GM23248 (cell line): ENCODE results near the gene SELENOM. TPM values are rescaled to one million over a fixed set of nuclear protein-coding genes. Genes with fewer than 3 reads are reported as not detected.

Source experiments
- DNase-seq: peaks from one replicate; pipeline ENCODE4 v3.0.0-alpha.2; 2015
- H2AFZ ChIP-seq: fragments of 200-600 bp; sonication (generic); 2 replicates; pipeline ENCODE4 v1.6.1; 2016; ENCODE audit warnings: antibody characterized with exemption
- H3F3A ChIP-seq: fragments of 200-600 bp; sonication (generic); 2 replicates; pipeline ENCODE4 v1.6.1; 2016; ENCODE audit warnings: mild to moderate bottlenecking, antibody characterized with exemption, mixed run types; ENCODE audit not compliant: insufficient read depth
- H3K27ac ChIP-seq: fragments of 200-600 bp; sonication (generic); 2 replicates; pipeline ENCODE4 v1.5.1; 2016; ENCODE audit warnings: mild to moderate bottlenecking
- H3K27me3 ChIP-seq: fragments of 200-600 bp; sonication (generic); replicated peaks from 2 replicates; pipeline ENCODE4 v1.6.1; 2016; ENCODE audit warnings: mild to moderate bottlenecking; ENCODE audit not compliant: insufficient read depth
- H3K36me3 ChIP-seq: fragments of 200-600 bp; sonication (generic); 2 replicates; pipeline ENCODE4 v1.6.1; 2016; ENCODE audit warnings: low read depth, mild to moderate bottlenecking
- H3K4me1 ChIP-seq: fragments of 200-600 bp; sonication (generic); 2 replicates; pipeline ENCODE4 v1.6.1; 2016; ENCODE audit warnings: mild to moderate bottlenecking; ENCODE audit not compliant: insufficient read depth
- H3K4me2 ChIP-seq: fragments of 200-600 bp; sonication (generic); one replicate; pipeline ENCODE4 v1.6.1; 2016; ENCODE audit warnings: mild to moderate bottlenecking; ENCODE audit not compliant: unreplicated experiment
- H3K4me3 ChIP-seq: fragments of 200-600 bp; sonication (generic); 2 replicates; pipeline ENCODE4 v1.5.1; 2016; ENCODE audit warnings: mild to moderate bottlenecking
- H3K79me2 ChIP-seq: fragments of 200-600 bp; sonication (generic); 2 replicates; pipeline ENCODE4 v1.6.1; 2016; ENCODE audit warnings: mild to moderate bottlenecking; ENCODE audit not compliant: insufficient read depth
- H3K9ac ChIP-seq: fragments of 200-600 bp; sonication (generic); 2 replicates; pipeline ENCODE4 v1.6.1; 2016; ENCODE audit warnings: mild to moderate bottlenecking
- H3K9me2 ChIP-seq: fragments of 200-600 bp; sonication (generic); 2 replicates; pipeline ENCODE4 v1.6.1; 2016; ENCODE audit warnings: mixed run types, mild to moderate bottlenecking, moderate library complexity; ENCODE audit not compliant: insufficient read depth
- H3K9me3 ChIP-seq: fragments of 200-600 bp; sonication (generic); one replicate; pipeline ENCODE4 v1.6.1; 2017; ENCODE audit warnings: low read depth
- H4K20me1 ChIP-seq: fragments of 200-600 bp; sonication (generic); 2 replicates; pipeline ENCODE4 v1.6.0; 2016; ENCODE audit not compliant: insufficient read depth
- EZH2 ChIP-seq: fragments of 200-600 bp; sonication (generic); IDR thresholded peaks from 2 replicates; pipeline ENCODE4 v1.6.1; 2018; ENCODE audit warnings: antibody characterized with exemption, mild to moderate bottlenecking; ENCODE audit not compliant: insufficient read depth, poor library complexity, severe bottlenecking
- EZH2phosphoT487 ChIP-seq: fragments of 200-600 bp; sonication (generic); IDR thresholded peaks from 2 replicates; pipeline ENCODE4 v1.6.1; 2018; ENCODE audit warnings: antibody characterized with exemption, moderate library complexity, mild to moderate bottlenecking, low read depth; ENCODE audit not compliant: insufficient read depth
- WGBS, 2 experiments: methylation state at CpG; one replicate each; pipeline ENCODE4 v1.1.6; 2015 to 2017; ENCODE audit warnings: low lambda C conversion rate in 2 of 2, low coverage in 1 of 2; ENCODE audit errors: missing lambda C conversion rate in 2 of 2; 5-methylcytosine and 5-hydroxymethylcytosine counted together
- in situ Hi-C: fragments of 300-500 bp; cut with MboI; formaldehyde crosslinking; loops from 2 replicates; pipeline ENCODE4 v1.15.0; 2020
- polyA plus RNA-seq: library from polyadenylated mRNA; unstranded; fragments of >200 nt; fragmentation: Nextera tagmentation; extraction: Ambion mirVana; gene quantifications from 2 replicates; pipeline ENCODE4 v1.2.1, GENCODE V29; 2016
- total RNA-seq: library from RNA; depleted of rRNA; stranded (reverse); fragments of >200 nt; shearing (Covaris generic); gene quantifications from 2 replicates; pipeline ENCODE4 v1.2.3, GENCODE V29; 2014

SELENOM gene
- total and polyA plus RNA-seq, 2 experiments from 2014 or later: 268 to 537 TPM

DNA sequence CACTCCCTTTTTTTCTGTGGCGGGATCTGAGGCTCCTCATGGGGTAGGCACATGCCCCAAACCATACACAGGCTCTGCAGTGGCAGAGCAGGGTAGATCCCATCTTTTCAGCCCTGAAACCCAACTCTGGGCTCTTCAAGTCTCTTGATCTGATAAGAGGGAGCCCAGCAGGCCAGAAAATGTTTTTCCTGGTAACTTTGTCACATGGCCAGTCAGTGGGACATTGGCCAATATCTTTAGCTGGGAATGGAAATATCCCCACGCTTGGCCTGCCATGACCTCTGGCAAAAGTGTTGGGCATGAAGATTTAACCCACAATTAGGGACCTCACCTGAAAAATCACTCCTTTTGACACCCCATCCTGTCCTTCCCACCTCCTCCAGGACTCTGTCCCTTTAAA lies 23.5 kb upstream of the SELENOM start:
- Histone ChIP-seq H3K4me3 (no peak overlapping the region), H4K20me1 (no peaks in the 10 kb centered on the region), H3K79me2 (no peaks in the 10 kb centered on the region), H3K4me1 (no peaks in the 10 kb centered on the region), H2AFZ (no peak overlapping the region), H3K9ac (no peak overlapping the region), H3K36me3 (no peaks in the 10 kb centered on the region), H3K27me3 (no peaks in the 10 kb centered on the region), H3K27ac (no peak overlapping the region), H3K9me2 (no peaks in the 10 kb centered on the region), H3K9me3 (no peaks in the 10 kb centered on the region), H3F3A (no peaks in the 10 kb centered on the region), H3K4me2 (no peak overlapping the region)
- no peak for DNase-seq
- TF ChIP-seq EZH2 (no peak), EZH2phosphoT487 (no peak)
- 87 to 90% methylated on average over 2 of the region's 2 CpGs for WGBS, 2 experiments
- in situ Hi-C loops: no loop called here

DNA sequence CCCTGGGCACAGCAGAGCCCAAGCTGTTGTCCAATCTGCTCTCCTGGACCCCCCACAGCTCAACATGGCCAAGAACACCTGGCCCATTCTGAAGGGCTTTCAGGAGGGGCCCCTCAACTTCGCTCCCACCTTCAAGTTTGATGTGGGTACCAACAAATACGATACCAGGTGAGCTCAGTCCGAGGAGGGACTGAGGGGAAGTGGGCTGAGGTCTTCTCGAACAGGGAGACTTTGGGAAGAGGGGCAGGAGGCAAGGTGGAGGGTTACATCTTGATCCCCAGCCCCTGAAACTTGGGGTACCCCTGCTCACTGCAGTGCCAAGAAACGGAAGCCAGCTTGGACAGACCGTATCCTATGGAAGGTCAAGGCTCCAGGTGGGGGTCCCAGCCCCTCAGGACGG lies 20.8 kb upstream of the SELENOM start:
- in situ Hi-C loops: no loop called here
- Histone ChIP-seq H3K9ac (no peak overlapping the region), H3K79me2 (no peaks in the 10 kb centered on the region), H3K4me2 (no peak overlapping the region), H2AFZ (no peak overlapping the region), H3K4me1 (no peaks in the 10 kb centered on the region), H3K9me2 (no peaks in the 10 kb centered on the region), H3K27me3 (peaks cover 14% of the 10 kb centered on the region), H3K27ac (no peak overlapping the region), H3K36me3 (no peaks in the 10 kb centered on the region), H3F3A (no peaks in the 10 kb centered on the region), H3K4me3 (no peak overlapping the region), H3K9me3 (no peaks in the 10 kb centered on the region), H4K20me1 (no peaks in the 10 kb centered on the region)
- WGBS, 2 experiments: 77 to 81% methylated on average over 7 of the region's 7 CpGs
- no peak for DNase-seq
- TF ChIP-seq EZH2phosphoT487: no peak
- no peak for TF ChIP-seq EZH2

GRCh38 chr22:31127181-31127772 lies 19.9 kb upstream of the SELENOM start:
- no peak overlapping the region; the same call in 1 of the 2 replicates for H2AFZ ChIP-seq
- no peaks in the 10 kb centered on the region for H3K36me3 ChIP-seq
- peaks cover 16% of the 10 kb centered on the region for H3K27me3 ChIP-seq
- H3K4me2 ChIP-seq: peak overlapping the region; percentile 11
- H3K9ac ChIP-seq: no peak overlapping the region
- H3K4me3 ChIP-seq: no peak overlapping the region
- TF ChIP-seq EZH2: no peak
- no peak for TF ChIP-seq EZH2phosphoT487
- peak; percentile 13 for DNase-seq
- H3K79me2 ChIP-seq: no peaks in the 10 kb centered on the region
- no peaks in the 10 kb centered on the region for H3F3A ChIP-seq
- no peaks in the 10 kb centered on the region for H3K4me1 ChIP-seq
- WGBS, 2 experiments: 15 to 17% methylated on average over 17 to 19 of the region's 19 CpGs
- no peaks in the 10 kb centered on the region for H3K9me3 ChIP-seq
- H3K27ac ChIP-seq: no peak overlapping the region
- no peaks in the 10 kb centered on the region for H4K20me1 ChIP-seq
- no peaks in the 10 kb centered on the region for H3K9me2 ChIP-seq
- in situ Hi-C loops: no loop called here

GRCh38 chr22:31126869-31127175 lies 19.5 kb upstream of the SELENOM start:
- 85 to 97% methylated on average over 11 to 13 of the region's 13 CpGs for WGBS, 2 experiments
- H3K27me3 ChIP-seq: peaks cover 16% of the 10 kb centered on the region
- H3K36me3 ChIP-seq: no peaks in the 10 kb centered on the region
- H3K79me2 ChIP-seq: no peaks in the 10 kb centered on the region
- in situ Hi-C loops: no loop called here
- no peak overlapping the region for H3K4me2 ChIP-seq
- H3K27ac ChIP-seq: no peak overlapping the region
- no peaks in the 10 kb centered on the region for H4K20me1 ChIP-seq
- H3K9ac ChIP-seq: no peak overlapping the region
- no peaks in the 10 kb centered on the region for H3K4me1 ChIP-seq
- H3K9me2 ChIP-seq: no peaks in the 10 kb centered on the region
- no peak overlapping the region for H2AFZ ChIP-seq
- no peak overlapping the region for H3K4me3 ChIP-seq
- H3K9me3 ChIP-seq: no peaks in the 10 kb centered on the region
- TF ChIP-seq EZH2phosphoT487 (no peak), EZH2 (no peak)
- no peak for DNase-seq
- no peaks in the 10 kb centered on the region for H3F3A ChIP-seq
